OCI-LY3 (cell line): ENCODE measurements around the gene ADAMTS16.

ENCODE experiments used
- H2AFZ ChIP-seq: fragments of 200-600, 300-600 bp; shearing (Covaris generic); 2 replicates; pipeline ENCODE4 v1.6.0; 2014; ENCODE audit warnings: antibody characterized with exemption, low read depth, low read length
- H3K27ac ChIP-seq: fragments of 200-600, 300-600 bp; sonication (generic); 2 replicates; pipeline ENCODE4 v1.5.1; 2014; ENCODE audit warnings: mild to moderate bottlenecking, low read length, moderate library complexity, mixed read lengths
- H3K27me3 ChIP-seq: fragments of 200-600, 300-600 bp; sonication (generic); 2 replicates; pipeline ENCODE4 v1.6.1; 2014; ENCODE audit warnings: low read depth, low read length, mixed read lengths
- H3K36me3 ChIP-seq: fragments of 200-600, 300-600 bp; sonication (generic); replicated peaks from 2 replicates; pipeline ENCODE3; 2014; ENCODE audit warnings: low read depth, low read length, mixed read lengths
- H3K4me1 ChIP-seq: fragments of 300-600, 200-600 bp; sonication (generic); 2 replicates; pipeline ENCODE4 v1.6.1; 2014; ENCODE audit warnings: low read length, mixed read lengths
- H3K4me2 ChIP-seq: fragments of 200-600, 300-600 bp; sonication (generic); 2 replicates; pipeline ENCODE4 v1.6.1; 2014; ENCODE audit warnings: low read length, mixed read lengths
- H3K4me3 ChIP-seq: fragments of 300-600, 200-600 bp; sonication (generic); 2 replicates; pipeline ENCODE4 v1.5.1; 2014; ENCODE audit warnings: antibody characterized with exemption, mild to moderate bottlenecking, low read length, moderate library complexity
- H3K79me2 ChIP-seq: fragments of 300-600, 200-600 bp; shearing (Covaris generic); 2 replicates; pipeline ENCODE4 v1.6.1; 2014; ENCODE audit warnings: mild to moderate bottlenecking, low read length, mixed read lengths
- H3K9ac ChIP-seq: fragments of 300-600, 200-600 bp; shearing (Covaris generic); 2 replicates; pipeline ENCODE4 v1.6.0; 2014; ENCODE audit warnings: mild to moderate bottlenecking, low read length, moderate library complexity
- H3K9me3 ChIP-seq: fragments of 200-600, 300-600 bp; shearing (Covaris generic); 2 replicates; pipeline ENCODE4 v1.6.1; 2014; ENCODE audit warnings: low read length, mixed read lengths; ENCODE audit not compliant: insufficient read depth
- H4K20me1 ChIP-seq: fragments of 200-600, 300-600 bp; sonication (generic); 2 replicates; pipeline ENCODE4 v1.6.1; 2016; ENCODE audit warnings: low read length, mixed read lengths; ENCODE audit not compliant: insufficient read depth
- EZH2phosphoT487 ChIP-seq: fragments of 200-600 bp; shearing (Covaris generic); IDR thresholded peaks from 2 replicates; pipeline ENCODE4 v1.6.1; 2018; ENCODE audit warnings: antibody characterized with exemption, mixed run types, low read depth
- TF ChIP-seq, protein P1 (sequence below): fragments of 200-600, 300-600 bp; sonication (generic); IDR thresholded peaks from 2 replicates; pipeline ENCODE4 v1.5.1; 2014; ENCODE audit warnings: antibody characterized with exemption, low read length, low read depth

ADAMTS16 gene

DNA sequence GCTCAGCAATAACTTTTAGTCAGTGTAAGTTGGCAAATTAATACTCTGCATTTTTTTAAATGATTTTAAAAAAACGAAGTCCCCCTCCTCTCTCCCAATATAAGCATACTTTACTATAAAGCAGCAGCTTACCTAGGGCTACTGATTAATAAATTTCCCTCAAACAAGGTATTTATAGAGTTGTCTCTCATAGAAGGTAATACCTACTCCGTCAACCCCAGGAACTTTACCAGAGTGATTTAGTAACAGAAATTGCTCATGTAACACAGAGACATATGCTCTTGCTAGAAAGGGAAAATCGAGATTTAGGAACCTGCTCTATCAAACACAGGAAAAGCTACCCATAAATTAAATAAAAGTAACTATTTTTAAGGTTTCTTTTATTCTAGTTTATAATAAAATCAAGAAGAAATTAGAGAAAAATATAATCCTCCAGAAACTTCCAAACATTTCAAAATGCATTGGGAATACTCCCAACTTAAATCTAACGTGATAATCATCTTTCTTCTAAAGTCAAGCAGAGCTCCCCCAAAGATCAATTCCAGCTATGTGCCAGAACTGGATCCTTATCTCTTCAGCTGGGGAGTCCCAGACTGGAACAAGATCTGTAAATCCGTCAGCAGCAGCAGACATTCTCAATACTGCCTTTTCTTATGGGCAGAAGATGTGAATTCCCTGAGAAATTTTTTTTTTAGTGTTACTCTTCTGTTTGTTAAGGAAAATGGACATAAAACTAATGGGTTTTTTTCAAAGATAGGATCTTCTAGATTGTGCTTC lies 69.6 kb downstream of the ADAMTS16 start:
- no peak for TF ChIP-seq EZH2phosphoT487
- TF ChIP-seq, protein P1, sequence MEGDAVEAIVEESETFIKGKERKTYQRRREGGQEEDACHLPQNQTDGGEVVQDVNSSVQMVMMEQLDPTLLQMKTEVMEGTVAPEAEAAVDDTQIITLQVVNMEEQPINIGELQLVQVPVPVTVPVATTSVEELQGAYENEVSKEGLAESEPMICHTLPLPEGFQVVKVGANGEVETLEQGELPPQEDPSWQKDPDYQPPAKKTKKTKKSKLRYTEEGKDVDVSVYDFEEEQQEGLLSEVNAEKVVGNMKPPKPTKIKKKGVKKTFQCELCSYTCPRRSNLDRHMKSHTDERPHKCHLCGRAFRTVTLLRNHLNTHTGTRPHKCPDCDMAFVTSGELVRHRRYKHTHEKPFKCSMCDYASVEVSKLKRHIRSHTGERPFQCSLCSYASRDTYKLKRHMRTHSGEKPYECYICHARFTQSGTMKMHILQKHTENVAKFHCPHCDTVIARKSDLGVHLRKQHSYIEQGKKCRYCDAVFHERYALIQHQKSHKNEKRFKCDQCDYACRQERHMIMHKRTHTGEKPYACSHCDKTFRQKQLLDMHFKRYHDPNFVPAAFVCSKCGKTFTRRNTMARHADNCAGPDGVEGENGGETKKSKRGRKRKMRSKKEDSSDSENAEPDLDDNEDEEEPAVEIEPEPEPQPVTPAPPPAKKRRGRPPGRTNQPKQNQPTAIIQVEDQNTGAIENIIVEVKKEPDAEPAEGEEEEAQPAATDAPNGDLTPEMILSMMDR = no peak
- H3K9ac ChIP-seq = no peak overlapping the region
- H3K27ac ChIP-seq = no peak overlapping the region

DNA sequence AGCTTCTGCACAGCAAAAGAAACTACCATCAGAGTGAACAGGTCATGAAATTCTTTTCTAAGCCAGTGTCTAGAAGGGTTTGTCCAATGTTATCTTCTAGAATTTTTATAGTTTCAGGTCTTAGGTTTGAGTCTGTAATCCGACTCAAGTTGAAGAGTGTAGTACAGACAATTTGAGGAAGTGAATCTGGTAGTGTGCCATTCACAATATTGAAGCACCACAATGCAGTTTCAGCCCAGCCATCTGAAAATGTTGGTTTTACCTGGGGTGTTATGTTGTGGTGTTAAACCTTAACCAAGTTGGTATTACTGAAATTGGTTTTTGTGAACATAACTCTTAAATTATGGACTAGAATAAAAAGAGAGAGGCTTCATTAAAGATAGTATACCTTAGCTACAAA lies 77.2 kb downstream of the ADAMTS16 start:
- Histone ChIP-seq H2AFZ (no peak overlapping the region), H3K4me3 (no peak overlapping the region), H3K9ac (no peak overlapping the region), H3K27ac (no peak overlapping the region), H4K20me1 (no peaks in the 10 kb centered on the region), H3K36me3 (no peaks in the 10 kb centered on the region), H3K9me3 (no peaks in the 10 kb centered on the region), H3K4me2 (no peak overlapping the region), H3K27me3 (no peaks in the 10 kb centered on the region), H3K4me1 (peaks cover 11% of the 10 kb centered on the region; the same call in 1 of the 2 replicates), H3K79me2 (no peaks in the 10 kb centered on the region)
- no peak for TF ChIP-seq EZH2phosphoT487

More for the DNA sequence above, 69.6 kb downstream of the ADAMTS16 start:
- Histone ChIP-seq H3K27me3 (no peaks in the 10 kb centered on the region; the same call in 1 of the 2 replicates), H3K9me3 (no peaks in the 10 kb centered on the region), H4K20me1 (no peaks in the 10 kb centered on the region), H3K36me3 (no peaks in the 10 kb centered on the region), H3K4me2 (no peak overlapping the region), H3K4me1 (peaks cover 3% of the 10 kb centered on the region; the same call in 1 of the 2 replicates), H2AFZ (no peak overlapping the region), H3K79me2 (no peaks in the 10 kb centered on the region), H3K4me3 (no peak overlapping the region)

DNA sequence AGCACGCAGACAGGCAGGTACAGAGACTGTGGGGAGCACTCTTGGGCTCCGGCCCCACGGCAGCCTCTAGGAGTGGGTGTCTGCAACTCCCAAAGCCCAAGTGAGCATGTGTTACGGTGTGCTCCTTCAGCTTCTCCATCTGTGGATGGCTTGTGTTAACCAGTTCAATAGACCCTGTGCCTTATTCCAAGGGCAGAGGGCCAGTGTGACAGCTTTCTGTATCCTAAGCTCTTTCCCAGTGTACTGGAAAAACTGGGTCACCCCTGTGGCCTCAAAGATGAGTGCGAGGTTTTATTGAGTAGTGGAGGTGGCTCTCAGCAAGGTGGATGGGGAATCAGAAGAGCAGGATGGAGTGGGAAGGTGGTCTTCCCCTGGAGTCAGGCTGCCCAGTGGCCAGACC lies 78.3 kb downstream of the ADAMTS16 start:
- H3K4me2 ChIP-seq = no peak overlapping the region

DNA sequence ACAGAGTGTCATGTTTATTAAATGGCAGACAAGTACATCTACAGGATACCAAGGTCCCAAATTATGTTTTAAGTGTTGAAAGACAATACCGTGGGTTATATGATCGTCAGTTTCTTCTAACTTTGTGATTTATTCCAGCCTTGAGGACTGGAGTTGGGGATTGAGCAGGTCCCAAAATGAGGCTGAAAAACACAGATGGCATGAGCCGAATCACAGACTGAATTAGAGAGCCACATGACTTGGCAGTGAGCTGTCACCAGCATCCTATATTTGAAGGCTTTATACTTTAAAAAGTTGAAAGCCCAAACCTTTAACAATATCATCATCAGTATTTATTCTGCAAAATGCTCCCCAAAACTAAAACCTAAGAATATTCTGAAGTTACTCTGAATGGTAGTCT lies 79.4 kb downstream of the ADAMTS16 start:
- no peak overlapping the region for H2AFZ ChIP-seq
- no peak overlapping the region for H3K9ac ChIP-seq
- no peaks in the 10 kb centered on the region for H4K20me1 ChIP-seq
- peaks cover 7% of the 10 kb centered on the region; the same call in 1 of the 2 replicates for H3K4me1 ChIP-seq
- no peak overlapping the region for H3K4me3 ChIP-seq
- no peaks in the 10 kb centered on the region for H3K79me2 ChIP-seq
- H3K36me3 ChIP-seq = no peaks in the 10 kb centered on the region
- H3K9me3 ChIP-seq = no peaks in the 10 kb centered on the region
- no peak for TF ChIP-seq EZH2phosphoT487
- TF ChIP-seq, protein P1 = no peak
- no peak overlapping the region for H3K4me2 ChIP-seq
- H3K27ac ChIP-seq = no peak overlapping the region
- H3K27me3 ChIP-seq = no peaks in the 10 kb centered on the region

More for the DNA sequence above, 78.3 kb downstream of the ADAMTS16 start:
- H3K36me3 ChIP-seq = no peaks in the 10 kb centered on the region
- H3K9ac ChIP-seq = no peak overlapping the region
- H3K9me3 ChIP-seq = no peaks in the 10 kb centered on the region
- H3K27me3 ChIP-seq = no peaks in the 10 kb centered on the region
- H4K20me1 ChIP-seq = no peaks in the 10 kb centered on the region
- H2AFZ ChIP-seq = no peak overlapping the region
- H3K27ac ChIP-seq = no peak overlapping the region
- H3K4me3 ChIP-seq = no peak overlapping the region
- H3K79me2 ChIP-seq = no peaks in the 10 kb centered on the region
- H3K4me1 ChIP-seq = peaks cover 7% of the 10 kb centered on the region; the same call in 1 of the 2 replicates
- TF ChIP-seq, protein P1 = no peak
- TF ChIP-seq EZH2phosphoT487 = no peak
